GM19025 (cell line): ENCODE measurements around the gene GALNT10.

Source experiments
- ATAC-seq: cut with Tn5 transposase; IDR thresholded peaks from one replicate; pipeline ENCODE4 v1.9.1; 2021; ENCODE audit warnings: mild to moderate bottlenecking, low read depth, moderate library complexity; ENCODE audit not compliant: unreplicated experiment

Gene GALNT10

DNA sequence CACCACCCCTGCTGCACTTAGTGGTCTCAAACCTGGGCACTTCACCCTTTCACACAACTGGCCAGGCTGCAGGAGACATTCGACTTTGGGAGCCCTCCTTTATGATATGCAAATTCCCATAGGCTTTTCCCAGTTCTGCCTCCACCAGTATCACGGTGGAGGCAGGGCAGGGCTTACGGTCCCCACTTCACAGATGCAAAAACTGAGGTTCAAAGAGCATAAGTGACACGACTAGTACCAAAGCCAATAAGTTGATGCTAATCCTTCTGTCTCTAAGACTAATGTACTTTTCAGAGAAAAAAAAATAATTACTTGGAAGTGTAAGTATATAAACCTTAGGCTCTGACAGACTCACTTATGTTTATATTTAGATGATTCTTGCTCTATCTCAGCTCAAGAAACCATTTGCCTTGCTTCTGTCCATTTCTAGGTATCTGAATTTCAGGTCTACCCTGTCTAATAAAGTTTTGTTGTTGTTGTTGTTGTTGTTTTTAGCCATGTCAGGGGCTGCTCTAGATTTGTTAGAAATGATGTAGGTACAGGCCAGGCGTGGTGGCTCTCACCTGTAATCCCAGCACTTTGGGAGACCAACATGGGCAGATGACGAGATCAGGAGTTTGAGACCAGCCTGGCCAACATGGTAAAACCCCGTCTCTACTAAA lies 10.7 kb downstream of the GALNT10 start:
- no peak for ATAC-seq

DNA sequence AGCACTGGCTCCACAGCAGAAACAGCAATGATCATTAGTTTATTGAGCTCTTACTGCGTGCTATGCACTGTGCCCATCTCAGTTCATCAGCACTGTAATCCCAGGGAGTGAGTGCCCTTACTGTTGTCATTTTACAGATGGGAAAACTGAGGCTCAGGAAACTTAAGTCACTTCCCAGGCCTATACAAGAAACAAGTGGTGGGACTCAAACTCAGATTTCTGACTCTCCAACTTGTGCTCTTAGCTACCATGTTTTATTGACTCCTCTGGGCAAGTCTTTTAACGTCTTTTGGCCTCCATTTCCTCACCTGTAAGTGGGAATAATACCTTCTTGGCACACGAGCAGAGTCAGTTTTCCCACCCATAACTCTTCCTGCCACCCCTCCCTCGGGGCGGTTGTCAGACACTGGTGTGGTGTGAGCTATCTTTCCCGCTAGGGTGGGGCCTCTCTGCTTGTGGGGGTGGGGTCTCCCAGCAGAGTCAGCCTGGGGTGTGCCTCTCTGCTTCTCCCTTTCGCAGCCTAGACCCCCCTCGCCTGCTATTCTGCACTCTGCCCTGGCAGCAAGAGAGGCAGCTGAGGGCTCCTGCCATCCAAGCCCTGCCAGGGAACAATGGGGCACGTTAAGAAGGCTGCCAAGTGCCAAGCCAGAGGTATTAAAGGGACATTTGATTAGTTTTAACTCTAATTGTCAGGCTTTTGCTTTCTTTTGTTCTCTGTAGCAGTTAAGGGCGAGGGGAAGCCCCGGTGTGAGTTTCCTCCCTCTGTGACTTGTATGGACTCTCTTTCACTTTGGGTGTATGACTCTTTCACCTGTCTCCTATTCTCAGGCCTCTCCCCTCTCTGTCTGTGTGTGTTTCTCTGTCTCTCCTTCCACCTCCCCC lies 12.1 kb downstream of the GALNT10 start:
- peak; percentile 91 for ATAC-seq

DNA sequence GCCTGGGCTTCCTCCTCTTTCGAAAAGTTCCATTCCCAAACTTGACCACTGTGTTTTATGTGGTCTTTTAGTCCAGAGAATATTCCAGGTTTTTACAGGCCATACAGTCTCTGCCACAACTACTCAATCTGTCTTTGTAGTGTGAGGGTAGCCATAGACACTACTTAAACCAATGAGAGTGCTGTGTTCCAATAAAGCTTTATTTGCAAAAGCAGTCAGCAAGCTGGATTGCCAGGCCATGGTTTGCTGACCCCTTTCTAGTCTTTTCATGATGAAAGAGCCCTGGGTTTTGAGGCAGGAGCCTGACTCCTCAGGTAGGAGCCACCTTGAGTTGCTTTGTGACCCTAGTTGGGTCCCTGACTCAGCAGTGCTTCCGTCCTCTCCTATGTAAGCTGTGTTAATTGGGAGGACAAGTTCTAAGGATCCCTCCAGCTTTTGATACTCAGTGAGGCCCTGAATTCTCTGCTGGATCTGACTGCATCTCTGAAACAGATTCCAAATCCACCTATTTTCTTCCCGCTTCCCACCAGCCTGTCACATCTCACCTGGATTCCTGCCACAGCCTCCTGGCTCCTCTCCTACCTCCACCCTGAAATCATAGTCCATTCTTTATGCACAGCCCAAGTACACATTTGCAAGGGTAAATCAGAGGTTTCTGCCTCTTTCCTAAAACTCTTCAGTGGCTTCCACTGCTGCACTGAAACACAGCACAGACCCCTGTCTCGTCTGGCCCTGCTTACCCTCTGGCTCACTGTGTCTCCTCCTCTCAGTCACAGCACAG lies 13.5 kb downstream of the GALNT10 start:
- ATAC-seq, result no peak

DNA sequence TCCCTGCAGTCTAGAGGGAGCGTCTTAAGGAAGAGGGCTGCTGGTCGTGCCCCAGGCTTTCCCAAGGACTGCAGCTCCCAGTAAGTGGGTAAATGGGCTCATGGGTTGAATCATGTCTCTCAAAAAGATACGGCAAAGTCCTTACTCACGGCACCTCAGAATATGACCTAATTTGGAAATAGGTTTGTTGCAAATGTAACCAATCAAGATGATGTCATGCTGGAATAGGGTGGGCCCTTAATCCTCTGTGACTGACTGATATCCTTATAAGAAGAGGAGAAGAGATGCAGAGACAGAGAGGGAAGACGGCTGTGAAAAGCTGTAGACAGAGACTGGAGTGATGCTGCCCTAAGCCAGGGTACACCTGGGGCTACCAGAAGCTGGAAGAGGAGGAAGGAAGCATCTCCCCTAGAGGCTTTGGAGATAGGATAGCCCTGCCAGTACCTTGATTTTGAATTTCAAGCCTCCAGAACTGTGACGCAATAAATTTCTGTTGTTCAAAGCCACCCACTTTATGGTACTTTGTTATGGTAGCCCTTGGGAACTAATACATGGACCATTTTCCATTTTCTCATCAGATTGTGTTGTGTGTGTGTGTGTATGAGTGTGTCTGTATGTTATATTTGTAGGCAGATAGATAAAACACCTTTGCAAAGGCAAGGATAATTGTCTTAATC lies 15.0 kb downstream of the GALNT10 start:
- ATAC-seq, result no peak

DNA sequence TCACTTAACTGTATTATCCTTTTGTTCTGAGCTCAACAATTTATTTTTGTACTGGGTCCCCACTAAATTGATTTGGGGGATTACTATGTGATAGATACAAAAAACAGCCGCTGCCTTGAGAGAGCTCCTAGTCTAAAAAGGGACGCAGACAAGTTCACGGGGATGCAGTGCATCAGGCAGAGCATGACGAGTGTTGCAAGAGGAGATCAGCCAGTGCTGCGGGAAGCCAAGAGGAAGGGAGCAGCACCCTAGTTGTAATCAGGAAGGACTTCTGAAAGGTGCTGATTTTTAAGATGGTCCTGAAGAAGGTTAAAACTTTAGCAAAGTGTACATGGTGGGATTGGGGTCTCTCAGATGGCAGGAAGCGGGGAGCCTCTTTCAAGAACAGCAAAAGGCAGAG lies 15.8 kb downstream of the GALNT10 start:
- no peak for ATAC-seq

DNA sequence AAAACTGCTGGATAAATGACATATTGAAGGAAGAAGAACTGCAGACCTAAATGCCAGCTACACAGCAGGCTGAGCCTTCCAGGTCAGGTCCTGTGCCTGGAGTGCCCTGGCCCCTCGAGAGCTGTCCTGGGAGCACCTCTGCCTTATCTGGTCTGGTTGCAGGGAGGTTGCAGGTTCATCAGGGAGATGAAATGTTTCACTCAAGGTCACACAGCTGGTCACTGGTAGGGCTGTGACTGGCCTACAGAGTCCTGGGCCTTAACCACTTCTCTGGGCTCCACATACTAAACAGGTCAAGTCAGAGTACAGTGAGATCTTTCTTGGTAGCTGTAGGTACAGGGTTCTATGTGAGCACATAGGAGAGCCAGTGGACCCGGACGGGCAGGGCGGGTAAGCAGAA lies 16.7 kb downstream of the GALNT10 start:
- ATAC-seq, result no peak

DNA sequence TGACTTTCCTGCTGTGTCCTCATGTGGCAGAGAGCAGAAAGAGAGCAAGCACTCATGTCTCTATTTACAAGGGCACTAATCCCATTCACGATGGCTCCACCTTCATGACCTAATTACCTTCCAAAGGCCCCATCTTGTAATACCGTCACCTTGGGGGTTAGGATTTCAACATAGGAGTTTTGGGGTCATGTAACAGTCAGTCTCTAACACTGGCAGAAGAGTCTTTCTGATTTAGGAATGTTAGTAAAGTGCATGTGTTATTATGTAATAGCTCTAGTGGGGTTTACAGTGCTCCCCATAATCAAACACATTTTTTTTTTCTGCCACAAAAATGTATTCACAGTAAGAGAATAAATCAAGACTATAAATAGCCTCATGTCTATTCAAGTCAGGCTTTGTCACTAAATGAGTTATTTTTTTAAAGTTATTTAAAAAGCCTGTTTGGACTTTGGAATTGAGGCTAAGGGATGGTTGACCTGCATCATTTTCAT lies 19.1 kb downstream of the GALNT10 start:
- ATAC-seq, result no peak

DNA sequence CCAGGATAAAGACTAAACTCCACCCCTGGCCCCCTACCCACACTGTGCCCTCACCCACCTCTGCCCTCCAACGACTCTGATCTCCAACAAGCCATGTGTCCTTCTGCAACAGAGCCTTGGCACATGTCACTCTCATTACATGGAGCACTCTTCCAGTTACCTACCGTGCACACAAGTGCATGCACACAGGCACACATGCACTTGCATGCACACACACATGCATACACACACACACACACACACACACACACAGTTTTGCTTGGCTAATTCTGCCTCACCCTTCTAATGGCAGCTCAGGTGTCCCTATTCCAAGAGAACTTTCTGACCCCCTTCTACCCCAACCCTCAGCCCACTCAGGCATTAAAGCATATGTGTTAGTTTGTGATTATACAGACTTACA lies 19.6 kb downstream of the GALNT10 start:
- ATAC-seq, result no peak

DNA sequence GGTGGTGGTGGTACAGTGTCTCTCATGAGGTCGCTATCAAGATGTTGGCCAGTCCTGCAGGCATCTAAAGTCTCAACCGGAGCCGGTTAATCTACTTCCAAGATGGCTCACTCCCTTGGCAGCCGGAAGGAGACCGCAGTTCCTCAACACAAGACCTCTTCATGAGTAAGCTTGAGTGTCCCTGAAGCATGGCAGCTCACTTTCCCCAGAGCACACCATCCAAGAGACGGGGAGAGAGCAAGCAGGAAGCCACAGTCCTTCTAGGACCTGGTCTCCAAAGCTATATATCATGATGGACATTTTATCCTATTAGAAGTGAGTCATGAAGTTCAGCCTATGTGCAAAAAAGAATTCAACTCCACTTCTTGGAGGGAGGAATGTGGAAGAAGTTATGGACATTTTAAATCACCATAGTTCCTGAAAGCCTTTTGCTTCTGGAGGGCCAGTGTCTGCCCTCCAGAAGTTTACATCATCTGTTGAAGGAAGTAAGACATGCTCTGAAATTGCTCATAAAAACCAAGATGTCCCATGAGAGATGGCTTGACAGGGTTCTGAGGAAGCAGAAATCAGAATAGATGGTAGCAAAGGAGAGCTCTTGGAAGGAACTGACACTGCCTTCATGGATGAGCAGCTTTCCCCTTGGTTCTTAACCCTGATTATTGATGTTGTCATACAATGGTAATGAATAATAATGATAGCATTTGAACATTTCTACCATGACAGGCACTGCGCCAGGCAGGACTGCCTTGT lies 21.3 kb downstream of the GALNT10 start:
- no peak for ATAC-seq

DNA sequence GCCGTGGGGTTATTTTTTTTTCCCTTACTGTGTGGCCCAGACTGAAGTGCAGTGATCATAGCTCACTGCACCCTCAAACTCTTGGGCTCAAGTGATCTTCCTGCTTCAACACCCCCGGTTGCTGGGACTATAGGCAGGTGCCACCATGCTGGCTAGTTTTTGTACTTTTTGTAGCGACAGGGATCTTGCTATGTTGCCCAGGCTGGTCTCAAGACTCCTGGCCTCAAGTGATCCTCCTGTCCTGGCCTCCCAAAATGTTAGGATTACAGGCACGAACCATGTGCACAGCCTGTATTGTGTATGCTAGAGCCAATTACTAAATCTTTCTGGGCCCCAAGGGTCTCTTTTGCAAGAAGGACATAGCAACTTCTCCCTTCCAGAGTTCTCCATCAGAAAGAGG lies 23.1 kb downstream of the GALNT10 start:
- ATAC-seq, result no peak

DNA sequence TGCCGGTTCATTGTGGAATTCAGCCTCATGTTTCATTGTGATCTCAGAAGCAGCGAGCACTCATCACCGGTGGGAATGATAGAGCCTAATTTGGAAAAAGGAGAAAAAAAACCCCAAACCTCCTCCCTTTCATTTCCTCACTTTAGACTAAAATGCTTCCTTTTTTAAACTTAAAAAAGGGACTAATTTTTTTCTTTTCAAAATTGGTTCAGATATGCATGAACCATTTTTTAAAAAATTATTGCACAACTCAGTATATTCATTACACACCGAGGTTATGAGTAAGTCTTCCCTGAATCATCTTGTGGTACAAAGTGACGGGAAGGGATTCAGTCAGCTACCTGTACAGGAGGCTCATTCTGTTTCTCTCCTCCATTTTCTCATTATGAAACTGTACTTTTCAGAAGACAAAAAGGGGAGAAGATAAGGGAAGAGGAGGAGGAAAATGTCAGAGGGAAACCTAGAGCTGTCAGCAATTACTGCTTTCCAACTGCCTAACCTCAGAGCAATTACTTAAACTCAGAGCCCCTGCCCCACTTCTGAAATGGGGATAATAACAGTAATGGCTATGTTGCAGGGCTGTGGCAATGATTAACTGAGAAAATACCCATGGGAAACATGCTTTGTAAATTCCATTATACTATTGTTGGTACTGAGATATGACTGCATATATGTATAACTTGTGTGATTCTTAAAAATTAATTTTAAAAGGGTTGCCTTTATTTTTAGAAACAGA lies 24.0 kb downstream of the GALNT10 start:
- ATAC-seq, result peak; percentile 67

DNA sequence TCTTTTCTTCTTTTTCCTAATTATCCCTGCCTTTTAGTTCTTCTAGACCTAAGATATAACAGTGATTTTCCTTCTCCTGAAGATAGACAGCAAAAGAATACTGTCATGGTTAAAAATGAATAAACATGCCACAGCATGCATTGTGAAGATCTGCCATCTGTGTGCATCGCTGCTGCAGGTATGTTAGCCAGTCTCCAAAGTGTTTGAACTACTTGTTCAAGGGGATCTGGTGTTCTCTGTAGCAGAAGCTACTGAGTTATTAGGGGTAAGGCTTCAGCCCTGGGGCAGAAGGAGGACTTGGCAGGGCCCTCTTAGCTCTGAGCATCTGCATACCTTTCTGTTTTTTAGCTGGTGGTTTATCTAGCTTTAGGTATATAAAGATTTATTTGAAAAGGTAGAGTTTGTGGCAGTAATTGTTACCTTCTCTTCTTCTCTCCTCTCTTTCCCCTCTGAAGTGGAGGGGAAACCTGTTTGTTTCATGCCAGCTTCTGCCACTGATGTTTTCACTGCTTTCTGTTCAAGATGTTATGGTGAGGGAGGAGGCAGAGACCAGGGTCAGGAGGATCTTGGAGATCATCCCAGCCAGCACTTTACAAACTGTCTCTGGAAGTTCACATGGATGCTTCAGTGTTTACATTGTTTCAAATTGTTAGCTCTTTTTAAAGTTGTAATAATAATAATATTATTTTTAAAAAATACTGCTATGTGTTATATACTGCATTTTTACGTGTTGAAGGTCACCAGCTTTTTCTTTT lies 25.2 kb downstream of the GALNT10 start:
- no peak for ATAC-seq

DNA sequence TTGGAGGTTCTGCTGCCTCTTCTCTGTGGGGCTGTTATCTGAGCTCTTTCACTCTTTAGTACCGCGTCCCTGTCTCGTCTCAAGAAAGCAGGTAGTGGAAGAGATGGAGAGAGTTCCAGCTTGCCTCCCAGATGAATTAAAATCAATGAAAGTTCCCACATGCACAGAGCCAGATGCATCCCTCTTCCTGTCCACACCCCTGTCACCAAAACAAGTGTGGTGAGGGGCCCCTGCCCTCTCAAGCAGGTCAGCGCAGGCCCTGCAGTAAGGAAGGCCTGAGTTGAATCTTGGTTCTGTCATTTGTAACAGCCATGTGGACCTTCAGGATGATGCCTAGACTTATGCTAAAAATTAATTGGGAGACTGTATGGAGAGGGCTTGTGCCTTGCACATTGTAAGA lies 26.9 kb downstream of the GALNT10 start:
- no peak for ATAC-seq

DNA sequence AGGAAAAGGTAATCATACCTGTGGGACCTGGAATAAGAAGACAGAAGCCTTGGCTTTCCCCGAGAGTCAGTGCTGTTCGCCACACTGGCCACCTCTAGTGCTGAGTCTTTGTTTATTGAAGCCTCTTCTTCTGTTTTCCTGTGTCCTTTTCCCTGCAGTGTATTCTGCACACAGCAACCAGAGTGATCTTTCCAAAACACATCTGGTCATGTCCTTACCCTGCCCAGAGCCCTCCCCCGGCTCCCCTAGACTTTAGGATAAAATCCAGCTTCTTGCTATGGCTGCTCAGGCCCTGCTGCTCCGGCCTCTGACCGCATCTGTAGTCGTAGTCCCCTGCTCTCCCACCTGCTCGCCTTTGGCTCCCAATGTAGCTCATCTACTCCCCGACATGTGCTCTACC lies 28.3 kb downstream of the GALNT10 start:
- no peak for ATAC-seq

DNA sequence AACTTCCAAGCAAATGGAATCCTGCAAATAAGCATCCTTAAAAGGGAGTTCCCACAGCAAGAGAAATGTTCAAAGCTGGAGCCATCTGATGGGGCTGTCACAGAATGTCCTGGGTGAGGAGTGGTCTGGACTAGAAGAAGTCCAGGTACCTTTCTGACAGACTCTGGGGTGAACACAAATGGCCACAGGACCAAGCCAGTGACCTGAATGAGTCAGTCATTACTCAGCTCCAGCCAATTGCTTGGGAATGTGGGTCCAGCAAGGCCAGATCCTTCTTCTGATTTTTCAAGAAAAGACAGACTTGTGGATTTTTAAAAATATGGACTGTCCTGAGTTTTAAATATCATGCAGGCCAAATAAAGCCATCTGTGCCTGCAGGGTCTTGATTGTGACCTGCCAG lies 30.1 kb downstream of the GALNT10 start:
- ATAC-seq, result no peak

DNA sequence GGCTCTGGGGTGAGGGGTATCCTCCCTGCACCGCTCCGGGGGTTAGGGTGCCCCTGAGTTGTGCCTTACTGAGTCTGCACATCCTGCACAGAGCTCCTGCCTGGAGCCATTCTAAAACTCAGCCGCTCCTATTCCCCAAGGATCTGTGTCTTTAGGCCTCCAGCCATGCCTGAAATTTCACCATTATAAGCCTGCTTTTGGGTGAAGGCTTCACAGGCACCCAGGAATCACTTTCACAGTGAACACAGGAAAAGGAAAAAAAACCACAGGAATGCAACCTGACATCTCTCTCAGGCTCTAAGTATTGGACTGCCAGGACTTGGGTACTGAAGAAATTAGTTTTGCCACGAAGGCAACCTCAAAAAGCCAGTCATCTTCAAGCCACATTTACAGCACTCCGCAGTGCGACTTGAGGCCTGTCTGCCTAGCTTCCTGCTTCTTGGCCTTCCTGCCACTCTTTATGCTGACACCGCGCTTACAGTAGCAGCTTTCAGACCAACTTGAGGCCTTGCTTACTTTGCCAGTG lies 30.9 kb downstream of the GALNT10 start:
- no peak for ATAC-seq

DNA sequence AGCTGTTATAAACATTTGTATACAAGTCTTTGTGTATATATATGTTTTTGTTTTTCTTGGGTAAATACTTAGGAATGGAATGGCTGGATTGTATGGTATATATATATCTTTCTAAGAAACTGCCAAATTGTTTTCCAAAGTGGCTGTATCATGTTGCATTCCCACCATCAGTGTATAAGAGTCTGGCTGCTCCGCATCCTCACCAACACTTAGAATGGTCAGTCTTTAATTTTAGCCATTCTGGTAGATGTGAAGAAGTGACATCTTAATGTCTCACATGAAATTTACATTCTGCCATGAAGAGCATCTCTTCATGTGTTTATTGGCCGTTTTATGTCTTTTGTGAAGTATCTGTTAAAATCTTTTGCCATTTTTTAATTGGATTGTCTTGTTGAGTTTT lies 31.9 kb downstream of the GALNT10 start:
- no peak for ATAC-seq

DNA sequence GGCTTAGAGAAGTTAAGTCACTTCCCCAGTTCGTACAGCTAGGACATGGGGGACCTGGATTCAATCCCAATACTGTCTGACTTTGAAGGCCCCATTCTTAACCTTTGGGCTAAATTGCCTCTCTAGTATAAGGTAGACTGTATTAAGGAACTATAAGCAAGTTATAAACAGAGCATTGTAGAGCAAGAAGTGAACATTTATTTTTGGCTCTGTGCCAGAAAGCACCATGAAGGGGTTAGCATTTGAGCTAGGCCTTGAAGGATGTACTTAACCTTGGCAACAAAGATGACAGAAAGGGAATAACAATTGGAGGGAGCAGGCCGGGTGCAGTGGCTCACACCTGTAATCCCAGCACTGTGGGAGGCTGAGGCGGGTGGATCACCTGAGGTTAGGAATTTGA lies 32.8 kb downstream of the GALNT10 start:
- no peak for ATAC-seq
